Measurements from ENCODE around the gene SPHK2.

DNA sequence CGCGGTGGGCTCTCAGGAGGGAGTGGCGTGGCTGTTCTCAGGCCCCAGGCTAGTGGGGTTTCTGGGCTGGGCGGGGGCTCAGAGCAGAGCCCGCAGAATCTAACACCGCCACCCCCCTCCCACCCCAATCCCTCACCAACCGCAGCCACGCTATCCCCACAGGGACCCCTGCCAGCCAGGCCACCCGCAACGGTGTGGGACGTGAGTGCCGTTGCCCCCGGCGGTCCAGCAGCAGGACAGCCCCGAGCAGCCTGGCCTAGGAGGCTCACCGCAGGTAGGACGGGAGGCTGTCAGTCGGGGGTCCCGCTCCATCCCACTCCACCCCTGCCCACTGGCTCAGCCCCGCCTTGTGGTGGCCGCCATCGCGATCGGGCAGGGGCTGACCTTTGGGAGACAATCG is 53.7 kb downstream of the SPHK2 start, which contains the start of gene NTN5:
- TF ChIP-seq POLR2AphosphoS5 (IDR thresholded peaks at IDR 0.05; ENCODE audit: low read depth, low read length) (no peak), TAF1 (IDR thresholded peaks at IDR 0.05; ENCODE audit: low read depth, low read length) (no peak)
